ENCODE results near the gene RASSF9. TPM values are rescaled to one million over a fixed set of nuclear protein-coding genes. Genes with fewer than 3 reads are reported as not detected.

Gene RASSF9
- total and polyA plus RNA-seq, 9 of the 15 experiments (the other 6 are each of a cell fraction or from before 2014, with no cell fraction given): not detected

GRCh38 chr12:85828576-85828975, 7.6 kb downstream of the RASSF9 start:
- ChIA-PET POLR2A (no interaction called here), CTCF (ENCODE audit: low intra/inter-chr PET ratio) (no interaction called here)
- Histone ChIP-seq H3K9me1 (ENCODE audit: control insufficient read depth, insufficient read depth, low read length) (no peaks in the 10 kb centered on the region), H3K9ac (ENCODE audit: insufficient read depth in 1 of 2, low read depth in 2 of 2, low read length in 2 of 2) (no peak overlapping the region), H3K27ac (ENCODE audit: extremely low read depth, low read depth, low read length) (no peak overlapping the region), H3K79me2 (ENCODE audit: control insufficient read depth, insufficient read depth, low read length) (no peaks in the 10 kb centered on the region), H2AFZ (ENCODE audit: low read depth, low read length) (no peak overlapping the region), H3K4me3 (no peak overlapping the region), H3K36me3 (ENCODE audit: control insufficient read depth, insufficient read depth, low read length) (no peaks in the 10 kb centered on the region), H3K27me3 (ENCODE audit: control insufficient read depth in 2 of 2, insufficient read depth in 2 of 2, low read length in 2 of 2) (no peaks in the 10 kb centered on the region), H3K9me3 (replicated peaks; ENCODE audit: control insufficient read depth, insufficient read depth, low read depth, low read length) (no peaks in the 10 kb centered on the region), H3K4me2 (ENCODE audit: insufficient read depth, low read length) (no peak overlapping the region), H3K4me1 (replicated peaks in 1 of 2; ENCODE audit: control insufficient read depth in 2 of 2, insufficient read depth in 2 of 2, low read length in 2 of 2) (no peaks in the 10 kb centered on the region), H4K20me1 (replicated peaks; ENCODE audit: control insufficient read depth, insufficient read depth, low read length) (no peaks in the 10 kb centered on the region)
- DNase-seq (ENCODE audit: extremely low read depth in 1 of 4, low spot score in 3 of 4) (no peak), FAIRE-seq (no peak), ATAC-seq (no peak)
- TF ChIP-seq TEAD4 (IDR thresholded peaks at IDR 0.05; ENCODE audit: low read length): no peak
- TF ChIP-seq TEAD4 (CRISPR knock-in tag; IDR thresholded peaks at IDR 0.05; ENCODE audit: borderline replicate concordance): no peak
- no peak for TF ChIP-seq ESRRA (IDR thresholded peaks at IDR 0.05; ENCODE audit: borderline replicate concordance, low read depth)
- TF ChIP-seq SNAPC5 (CRISPR knock-in tag; IDR thresholded peaks at IDR 0.05): no peak
- no peak for TF ChIP-seq JUND (IDR thresholded peaks at IDR 0.05; ENCODE audit: borderline replicate concordance, low read depth, low read length)
- no peak for TF ChIP-seq JUND (tag; IDR thresholded peaks at IDR 0.05; ENCODE audit: borderline replicate concordance, low read depth, low read length)
- no peak for TF ChIP-seq REST (IDR thresholded peaks at IDR 0.05; ENCODE audit: borderline replicate concordance)
- TF ChIP-seq REST (CRISPR knock-in tag; IDR thresholded peaks at IDR 0.05; ENCODE audit: low read depth): no peak
- TF ChIP-seq ZNF41 (CRISPR knock-in tag; conservative IDR thresholded peaks at IDR 0.05): no peak
- no peak for TF ChIP-seq RNF2 (IDR thresholded peaks at IDR 0.05)
- TF ChIP-seq NCOA1 (IDR thresholded peaks at IDR 0.05; ENCODE audit: low read depth): no peak
- no peak for TF ChIP-seq SAFB (IDR thresholded peaks at IDR 0.05; ENCODE audit: borderline replicate concordance, low read depth, low read length)
- no peak for TF ChIP-seq CBX1 (IDR thresholded peaks at IDR 0.05; ENCODE audit: low read depth)
- no peak for TF ChIP-seq NR3C1 (CRISPR knock-in tag; IDR thresholded peaks at IDR 0.05)
- TF ChIP-seq CCAR2 (IDR thresholded peaks at IDR 0.05; ENCODE audit: low read depth, low read length): no peak
- TF ChIP-seq CHD4 (IDR thresholded peaks at IDR 0.05; ENCODE audit: insufficient read depth, insufficient replicate concordance, low read depth, low read length, poor library complexity, severe bottlenecking): no peak
- no TSS peak for BruUV-seq (replicated peaks)
- intact Hi-C loops (cut with micrococcal nuclease): no loop called here
- in situ Hi-C loops (cut with MboI): no loop called here
- 0% methylated on average over 1 of the region's 1 CpG for WGBS (ENCODE audit: insufficient coverage, low coverage, missing lambda C conversion rate)

Measured in K562 (cell line).